ENCODE data around the gene DHFR2.
A peak's percentile ranks its signal among the peaks of the same experiment; 100 is the strongest.

DHFR2 gene

GRCh38 chr3:94063496-94064119, 892 bp upstream of the DHFR2 start:
- Histone ChIP-seq H3K9ac (ENCODE audit: low read length) (peak overlapping the region; percentile 96), H3K4ac (ENCODE audit: low read depth in 1 of 2, low read length in 2 of 2) (no peak overlapping the region), H2BK5ac (ENCODE audit: low read depth, low read length, poor library complexity, severe bottlenecking) (no peak overlapping the region), H2BK120ac (ENCODE audit: low read depth, low read length) (no peak overlapping the region), H3K9me3 (ENCODE audit: control insufficient read depth, low read length) (no peaks in the 10 kb centered on the region), H2BK15ac (ENCODE audit: low read depth, poor library complexity, severe bottlenecking) (no peak overlapping the region), H3K18ac (ENCODE audit: low read depth in 1 of 2, low read length in 2 of 2) (peak overlapping the region; percentile 26 to 96), H2BK12ac (ENCODE audit: low read length in 2 of 2) (no peak overlapping the region), H2AFZ (ENCODE audit: low read depth, low read length) (no peak overlapping the region), H3K36me3 (ENCODE audit: control insufficient read depth in 1 of 2, insufficient read depth in 2 of 2, low read depth in 1 of 2, low read length in 2 of 2) (peaks cover 3 to 26% of the 10 kb centered on the region in 2 experiments), H3K4me3 (ENCODE audit: insufficient read depth in 1 of 2, low read depth in 1 of 2, low read length in 2 of 2) (peak overlapping the region; percentile 67 to 83), H4K8ac (ENCODE audit: low read length) (peak overlapping the region; percentile 59), H3K79me1 (replicated peaks; ENCODE audit: low read length, poor library complexity, severe bottlenecking) (peaks cover 10% of the 10 kb centered on the region), H4K91ac (ENCODE audit: low read length) (no peak overlapping the region), H3K27ac (ENCODE audit: low read length, poor library complexity, severe bottlenecking) (peak overlapping the region; percentile 99), H3K23ac (ENCODE audit: low read length in 2 of 2) (no peak overlapping the region), H3K14ac (ENCODE audit: low read length in 2 of 2) (no peak overlapping the region), H2AK5ac (ENCODE audit: low read length, severe bottlenecking) (peak overlapping the region; percentile 77), H3K4me2 (ENCODE audit: low read length, poor library complexity, severe bottlenecking) (peak overlapping the region; percentile 71), H3K27me3 (ENCODE audit: control insufficient read depth in 1 of 2, insufficient read depth in 1 of 2, low read length in 2 of 2) (no peaks in the 10 kb centered on the region), H3K4me1 (ENCODE audit: control insufficient read depth, insufficient read depth, low read depth, low read length) (peaks cover 3% of the 10 kb centered on the region)
- DNase-seq = no peak
- WGBS = 69% methylated on average over 17 of the region's 17 CpGs

GRCh38 chr3:94061297-94061696, 1.4 kb downstream of the DHFR2 start:
- Histone ChIP-seq H4K8ac (ENCODE audit: low read length) (peak overlapping the region; percentile 71), H2BK5ac (ENCODE audit: low read depth, low read length, poor library complexity, severe bottlenecking) (no peak overlapping the region), H3K4me3 (ENCODE audit: insufficient read depth in 1 of 2, low read depth in 1 of 2, low read length in 2 of 2) (no peak overlapping the region)

GRCh38 chr3:94050546-94050945, 12.2 kb downstream of the DHFR2 start:
- Histone ChIP-seq H3K27ac (ENCODE audit: low read length, poor library complexity, severe bottlenecking) (no peak overlapping the region), H3K36me3 (ENCODE audit: control insufficient read depth in 1 of 2, insufficient read depth in 2 of 2, low read depth in 1 of 2, low read length in 2 of 2) (peaks cover 0 to 21% of the 10 kb centered on the region in 2 experiments), H2BK15ac (ENCODE audit: low read depth, poor library complexity, severe bottlenecking) (no peak overlapping the region), H2BK12ac (ENCODE audit: low read length in 2 of 2) (no peak overlapping the region), H3K4me1 (ENCODE audit: control insufficient read depth, insufficient read depth, low read depth, low read length) (no peaks in the 10 kb centered on the region), H3K9me3 (ENCODE audit: control insufficient read depth, low read length) (no peaks in the 10 kb centered on the region), H3K9ac (ENCODE audit: low read length) (no peak overlapping the region), H4K8ac (ENCODE audit: low read length) (no peak overlapping the region), H3K4ac (ENCODE audit: low read depth in 1 of 2, low read length in 2 of 2) (no peak overlapping the region), H4K91ac (ENCODE audit: low read length) (no peak overlapping the region), H2BK120ac (ENCODE audit: low read depth, low read length) (no peak overlapping the region), H3K4me3 (ENCODE audit: insufficient read depth in 1 of 2, low read depth in 1 of 2, low read length in 2 of 2) (no peak overlapping the region), H3K4me2 (ENCODE audit: low read length, poor library complexity, severe bottlenecking) (no peak overlapping the region), H3K79me1 (replicated peaks; ENCODE audit: low read length, poor library complexity, severe bottlenecking) (peaks cover 5% of the 10 kb centered on the region), H2AK5ac (ENCODE audit: low read length, severe bottlenecking) (no peak overlapping the region), H3K14ac (ENCODE audit: low read length in 2 of 2) (no peak overlapping the region), H3K23ac (ENCODE audit: low read length in 2 of 2) (no peak overlapping the region), H3K18ac (ENCODE audit: low read depth in 1 of 2, low read length in 2 of 2) (no peak overlapping the region), H3K27me3 (ENCODE audit: control insufficient read depth in 1 of 2, insufficient read depth in 1 of 2, low read length in 2 of 2) (no peaks in the 10 kb centered on the region), H2AFZ (ENCODE audit: low read depth, low read length) (no peak overlapping the region), H2BK5ac (ENCODE audit: low read depth, low read length, poor library complexity, severe bottlenecking) (peak overlapping the region; percentile 5)
- no peak for DNase-seq

More at GRCh38 chr3:94061297-94061696, 1.4 kb downstream of the DHFR2 start:
- peaks cover 3 to 21% of the 10 kb centered on the region in 2 experiments for H3K36me3 ChIP-seq (ENCODE audit: control insufficient read depth in 1 of 2, insufficient read depth in 2 of 2, low read depth in 1 of 2, low read length in 2 of 2)
- no peak overlapping the region for H3K23ac ChIP-seq (ENCODE audit: low read length in 2 of 2)
- DNase-seq = no peak
- peak overlapping the region in 1 of 2 experiments; percentile 38 for H3K18ac ChIP-seq (ENCODE audit: low read depth in 1 of 2, low read length in 2 of 2)
- no peak overlapping the region for H2AFZ ChIP-seq (ENCODE audit: low read depth, low read length)
- H3K27ac ChIP-seq (ENCODE audit: low read length, poor library complexity, severe bottlenecking) = no peak overlapping the region
- no peak overlapping the region for H2BK15ac ChIP-seq (ENCODE audit: low read depth, poor library complexity, severe bottlenecking)
- no peaks in the 10 kb centered on the region for H3K9me3 ChIP-seq (ENCODE audit: control insufficient read depth, low read length)
- H3K4me1 ChIP-seq (ENCODE audit: control insufficient read depth, insufficient read depth, low read depth, low read length) = peaks cover 3% of the 10 kb centered on the region
- no peak overlapping the region for H4K91ac ChIP-seq (ENCODE audit: low read length)
- no peak overlapping the region for H3K4me2 ChIP-seq (ENCODE audit: low read length, poor library complexity, severe bottlenecking)
- WGBS = 97% methylated on average over 9 of the region's 13 CpGs
- H3K4ac ChIP-seq (ENCODE audit: low read depth in 1 of 2, low read length in 2 of 2) = no peak overlapping the region
- no peak overlapping the region for H2BK12ac ChIP-seq (ENCODE audit: low read length in 2 of 2)
- H3K79me1 ChIP-seq (replicated peaks; ENCODE audit: low read length, poor library complexity, severe bottlenecking) = peaks cover 6% of the 10 kb centered on the region
- no peak overlapping the region for H2AK5ac ChIP-seq (ENCODE audit: low read length, severe bottlenecking)
- H3K14ac ChIP-seq (ENCODE audit: low read length in 2 of 2) = no peak overlapping the region
- H3K27me3 ChIP-seq (ENCODE audit: control insufficient read depth in 1 of 2, insufficient read depth in 1 of 2, low read length in 2 of 2) = no peaks in the 10 kb centered on the region
- H3K9ac ChIP-seq (ENCODE audit: low read length) = no peak overlapping the region
- no peak overlapping the region for H2BK120ac ChIP-seq (ENCODE audit: low read depth, low read length)

- H3K79me1 ChIP-seq (replicated peaks; ENCODE audit: low read length, poor library complexity, severe bottlenecking) = peaks cover 5% of the 10 kb centered on the region
- H3K4me3 ChIP-seq (ENCODE audit: insufficient read depth in 1 of 2, low read depth in 1 of 2, low read length in 2 of 2) = no peak overlapping the region
- peaks cover 9 to 24% of the 10 kb centered on the region in 2 experiments for H3K36me3 ChIP-seq (ENCODE audit: control insufficient read depth in 1 of 2, insufficient read depth in 2 of 2, low read depth in 1 of 2, low read length in 2 of 2)
- H3K4me1 ChIP-seq (ENCODE audit: control insufficient read depth, insufficient read depth, low read depth, low read length) = no peaks in the 10 kb centered on the region
- no peak overlapping the region for H2AFZ ChIP-seq (ENCODE audit: low read depth, low read length)
- no peak overlapping the region for H3K18ac ChIP-seq (ENCODE audit: low read depth in 1 of 2, low read length in 2 of 2)
- H3K27ac ChIP-seq (ENCODE audit: low read length, poor library complexity, severe bottlenecking) = no peak overlapping the region
- no peak overlapping the region for H2BK15ac ChIP-seq (ENCODE audit: low read depth, poor library complexity, severe bottlenecking)
- H2BK120ac ChIP-seq (ENCODE audit: low read depth, low read length) = no peak overlapping the region
- H3K14ac ChIP-seq (ENCODE audit: low read length in 2 of 2) = no peak overlapping the region
- DNase-seq = no peak
- no peaks in the 10 kb centered on the region for H3K9me3 ChIP-seq (ENCODE audit: control insufficient read depth, low read length)
- H3K27me3 ChIP-seq (ENCODE audit: control insufficient read depth in 1 of 2, insufficient read depth in 1 of 2, low read length in 2 of 2) = no peaks in the 10 kb centered on the region
- no peak overlapping the region for H2AK5ac ChIP-seq (ENCODE audit: low read length, severe bottlenecking)
- no peak overlapping the region for H3K4me2 ChIP-seq (ENCODE audit: low read length, poor library complexity, severe bottlenecking)
- no peak overlapping the region for H2BK5ac ChIP-seq (ENCODE audit: low read depth, low read length, poor library complexity, severe bottlenecking)
- no CpG with 5 or more reads among the region's 2 CpGs for WGBS
- H4K8ac ChIP-seq (ENCODE audit: low read length) = no peak overlapping the region
- H2BK12ac ChIP-seq (ENCODE audit: low read length in 2 of 2) = no peak overlapping the region
- H4K91ac ChIP-seq (ENCODE audit: low read length) = no peak overlapping the region
- H3K4ac ChIP-seq (ENCODE audit: low read depth in 1 of 2, low read length in 2 of 2) = no peak overlapping the region
- H3K9ac ChIP-seq (ENCODE audit: low read length) = no peak overlapping the region
- no peak overlapping the region for H3K23ac ChIP-seq (ENCODE audit: low read length in 2 of 2)
Observed at GRCh38 chr3:94049267-94049666, 13.4 kb downstream of the DHFR2 start.

All from mesenchymal stem cell (in vitro differentiated cells and primary cell).